ENCODE results near the gene TEPSIN. TPM values are rescaled to one million over a fixed set of nuclear protein-coding genes. Genes with fewer than 3 reads are reported as not detected.

Gene TEPSIN
- total RNA-seq, 1 experiment from 2014 or later, result 38.8 TPM

GRCh38 chr17:81287741-81288430 is 49.0 kb upstream of the TEPSIN start:
- Histone ChIP-seq H3K4me1 (ENCODE audit: insufficient read depth, low read length) (no peaks in the 10 kb centered on the region), H3K9ac (ENCODE audit: extremely low read depth, insufficient read length, low read length) (no peak overlapping the region), H2BK5ac (ENCODE audit: insufficient read length, low read length) (no peak overlapping the region), H3T11ph (ENCODE audit: low read length) (no peak overlapping the region), H3K27ac (ENCODE audit: insufficient read length, low read depth, low read length) (no peak overlapping the region), H3K9me3 (ENCODE audit: control insufficient read depth, low read depth, low read length) (no peaks in the 10 kb centered on the region), H2AFZ (ENCODE audit: low read length) (no peak overlapping the region), H4K91ac (ENCODE audit: insufficient read length, low read depth, low read length) (no peak overlapping the region), H2BK120ac (ENCODE audit: low read depth, low read length, poor library complexity, severe bottlenecking) (no peak overlapping the region), H3K18ac (ENCODE audit: insufficient read length, low read depth, low read length) (no peak overlapping the region), H4K20me1 (ENCODE audit: control insufficient read depth, insufficient read depth, insufficient read length) (no peaks in the 10 kb centered on the region), H3K27me3 (ENCODE audit: insufficient read depth, low read length) (no peaks in the 10 kb centered on the region), H3K79me2 (ENCODE audit: insufficient read depth, low read length) (peaks cover 3% of the 10 kb centered on the region; the same call in 1 of the 2 replicates), H3K4me2 (ENCODE audit: insufficient read depth, insufficient read length, low read length) (no peak overlapping the region), H4K5ac (ENCODE audit: insufficient read length, low read depth, low read length) (no peak overlapping the region), H2BK20ac (ENCODE audit: low read depth, low read length, poor library complexity, severe bottlenecking) (no peak overlapping the region), H4K8ac (replicated peaks; ENCODE audit: insufficient read length, low read depth, low read length) (no peak overlapping the region), H3K23me2 (ENCODE audit: insufficient read length, low read depth, low read length, poor library complexity, severe bottlenecking) (no peaks in the 10 kb centered on the region), H2AK5ac (ENCODE audit: insufficient read length, low read length) (no peak overlapping the region), H3K14ac (ENCODE audit: insufficient read depth, low read length) (no peak overlapping the region), H2BK15ac (ENCODE audit: low read depth, low read length) (no peak overlapping the region), H2BK12ac (ENCODE audit: insufficient read length, low read depth, low read length) (no peak overlapping the region), H3K79me1 (ENCODE audit: insufficient read depth, low read depth, low read length, poor library complexity, severe bottlenecking) (peaks cover 3% of the 10 kb centered on the region), H3K23ac (ENCODE audit: insufficient read length, low read depth, low read length) (no peak overlapping the region), H3K56ac (ENCODE audit: insufficient read length, low read depth, low read length) (no peak overlapping the region), H3K4ac (ENCODE audit: low read depth, low read length) (no peak overlapping the region)
- Mint-ChIP-seq H3K4me1 (peaks cover 2 to 7% of the 10 kb centered on the region in 2 experiments; a peak in 3 of 4 replicates), H3K4me3 (no peak overlapping the region), H3K27ac (no peak overlapping the region), H3K36me3 (ENCODE audit: insufficient read depth in 1 of 3, low read depth in 3 of 3) (peaks cover 5 to 32% (median 5%) of the 10 kb centered on the region in 3 experiments; a peak in 6 of 7 replicates), H3K27me3 (ENCODE audit: low read depth) (no peaks in the 10 kb centered on the region), H3K9me3 (no peaks in the 10 kb centered on the region)
- WGBS (ENCODE audit: extremely low coverage, insufficient read length, low lambda C conversion rate), result no CpG with 5 or more reads among the region's 16 CpGs
- TF ChIP-seq CTCF (conservative IDR thresholded peaks at IDR 0.05), result no peak
- no peak for DNase-seq
